Neutrophil (primary cell): ENCODE results near the gene RIOK3.
"Not testable (repeated sequence)": the region's sequence is repeated elsewhere in the genome, so short reads cannot be mapped to it uniquely, and the experiment has no call there.

Source experiments
- H3K27ac ChIP-seq: fragments of 200-600 bp; sonication (generic); 2 replicates; pipeline ENCODE4 v1.5.1; 2016; ENCODE audit warnings: mild to moderate bottlenecking, moderate library complexity
- H3K27me3 ChIP-seq: fragments of 200-600 bp; sonication (generic); 2 replicates; pipeline ENCODE4 v1.6.0; 2016; ENCODE audit warnings: mild to moderate bottlenecking
- H3K36me3 ChIP-seq: fragments of 200-600 bp; sonication (generic); 2 replicates; pipeline ENCODE4 v1.5.1; 2017
- H3K4me1 ChIP-seq, 2 experiments: fragments of 200-600 bp in 1 of 2; sonication (generic) in 1 of 2; 1 replicate in 1 of 2; 2 replicates in 1 of 2; pipeline versions ENCODE4 v1.5.1 to v1.6.1; 2013 to 2016; ENCODE audit warnings: low read depth in 1 of 2, low read length in 1 of 2, mild to moderate bottlenecking in 1 of 2, moderate library complexity in 1 of 2; ENCODE audit not compliant: control insufficient read depth in 1 of 2, insufficient read depth in 1 of 2
- H3K4me3 ChIP-seq, 2 experiments: fragments of 200-600 bp in 1 of 2; sonication (generic) in 1 of 2; 1 replicate in 1 of 2; 2 replicates in 1 of 2; pipeline ENCODE4 v1.5.1; 2013 to 2016; ENCODE audit warnings: low read depth in 1 of 2, low read length in 1 of 2, mild to moderate bottlenecking in 1 of 2, moderate library complexity in 1 of 2
- H3K9me3 ChIP-seq: fragments of 200-600 bp; sonication (generic); 2 replicates; pipeline ENCODE4 v1.5.1; 2016
- CTCF ChIP-seq: fragments of 200-600 bp; sonication (generic); IDR thresholded peaks from 2 replicates; pipeline ENCODE4 v1.5.1; 2016; ENCODE audit warnings: antibody characterized with exemption

Gene RIOK3

GRCh38 chr18:23479829-23480505 is 26.9 kb downstream of the RIOK3 start:
- no peak for TF ChIP-seq CTCF
- Histone ChIP-seq H3K27me3 (no peaks in the 10 kb centered on the region), H3K9me3 (no peaks in the 10 kb centered on the region), H3K27ac (peak overlapping the region; percentile 59), H3K36me3 (peaks cover 88% of the 10 kb centered on the region), H3K4me3 (no peak overlapping the region), H3K4me1 (peaks cover 0 to 6% of the 10 kb centered on the region in 2 experiments)

GRCh38 chr18:23484561-23485182 is 31.6 kb downstream of the RIOK3 start:
- Histone ChIP-seq H3K36me3 (peaks cover 41% of the 10 kb centered on the region), H3K4me1 (peaks cover 14 to 23% of the 10 kb centered on the region in 2 experiments), H3K9me3 (no peaks in the 10 kb centered on the region), H3K27me3 (no peaks in the 10 kb centered on the region), H3K4me3 (no peak overlapping the region), H3K27ac (peak overlapping the region; percentile 31)
- no peak for TF ChIP-seq CTCF

GRCh38 chr18:23485386-23485785 is 32.3 kb downstream of the RIOK3 start:
- TF ChIP-seq CTCF = no peak
- Histone ChIP-seq H3K27ac (no peak overlapping the region), H3K9me3 (no peaks in the 10 kb centered on the region)

GRCh38 chr18:23487738-23488570 is 34.9 kb downstream of the RIOK3 start:
- Histone ChIP-seq H3K36me3 (peaks cover 10% of the 10 kb centered on the region), H3K27ac (peak overlapping the region; percentile 92), H3K27me3 (no peaks in the 10 kb centered on the region), H3K4me1 (peaks cover 14 to 18% of the 10 kb centered on the region in 2 experiments), H3K4me3 (peak overlapping the region; percentile 49 to 53), H3K9me3 (no peaks in the 10 kb centered on the region)
- TF ChIP-seq CTCF = no peak

More at GRCh38 chr18:23485386-23485785, 32.3 kb downstream of the RIOK3 start:
- peaks cover 34% of the 10 kb centered on the region for H3K36me3 ChIP-seq
- H3K4me1 ChIP-seq = peaks cover 14 to 18% of the 10 kb centered on the region in 2 experiments
- H3K4me3 ChIP-seq = no peak overlapping the region
- no peaks in the 10 kb centered on the region for H3K27me3 ChIP-seq

- H3K36me3 ChIP-seq, H3K9me3 ChIP-seq, H3K27ac ChIP-seq, H3K27me3 ChIP-seq, H3K4me3 ChIP-seq: not testable (repeated sequence)
- peaks cover 14 to 18% of the 10 kb centered on the region in 2 experiments for H3K4me1 ChIP-seq
Observed at GRCh38 chr18:23489586-23489985, 36.5 kb downstream of the RIOK3 start.
